ENCODE results near the gene GPR161.
"Not testable (repeated sequence)": the region's sequence is repeated elsewhere in the genome, so short reads cannot be mapped to it uniquely, and the experiment has no call there.

The GPR161 gene

DNA sequence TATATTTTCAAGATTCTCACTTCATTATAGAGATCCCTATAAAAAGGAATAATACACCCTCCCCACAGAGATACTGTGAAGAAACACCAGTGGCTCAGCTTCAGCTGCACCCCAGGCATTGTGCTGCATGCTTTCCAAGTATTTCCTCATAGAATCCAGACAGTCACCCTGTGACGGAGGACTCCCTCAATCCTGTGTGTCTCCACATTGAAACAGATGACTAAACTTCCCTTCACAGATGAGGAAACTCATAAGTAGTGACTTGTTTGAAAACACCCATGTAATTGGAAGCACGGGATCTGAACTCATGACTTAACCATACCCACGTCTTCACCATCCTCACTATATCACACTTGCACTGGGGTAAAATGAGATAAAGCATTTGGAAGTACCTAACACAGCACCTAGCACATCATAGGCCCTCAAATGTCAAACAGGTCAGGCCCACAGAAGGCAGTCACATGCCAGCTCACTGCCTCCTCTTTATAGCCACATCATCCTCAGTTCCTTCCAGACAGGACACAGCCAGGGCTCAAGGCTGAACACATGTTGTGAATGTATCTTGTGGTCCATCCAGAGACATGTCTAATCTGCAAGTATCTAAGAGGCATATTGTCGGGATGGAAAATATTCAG lies 55.2 kb downstream of the GPR161 start:
- Histone ChIP-seq H3K4me1 (ENCODE audit: control insufficient read depth in 2 of 2, insufficient read depth in 2 of 2, low read length in 2 of 2) (peaks cover 5% of the 10 kb centered on the region in 2 donors), H3K36me3 (ENCODE audit: control insufficient read depth in 2 of 2, insufficient read depth in 2 of 2, low read length in 2 of 2) (peaks cover 14 to 16% of the 10 kb centered on the region in 2 donors), H3K9ac (ENCODE audit: low read depth in 1 of 2, low read length in 2 of 2) (no peak overlapping the region), H3K4me3 (ENCODE audit: low read length in 2 of 2) (no peak overlapping the region), H3K9me3 (ENCODE audit: control insufficient read depth in 2 of 2, low read length in 2 of 2) (no peaks in the 10 kb centered on the region), H3K27me3 (ENCODE audit: control insufficient read depth in 2 of 2, insufficient read depth in 2 of 2, low read length in 2 of 2) (no peaks in the 10 kb centered on the region), H3K27ac (ENCODE audit: low read depth in 2 of 2, low read length in 2 of 2) (no peak overlapping the region)

DNA sequence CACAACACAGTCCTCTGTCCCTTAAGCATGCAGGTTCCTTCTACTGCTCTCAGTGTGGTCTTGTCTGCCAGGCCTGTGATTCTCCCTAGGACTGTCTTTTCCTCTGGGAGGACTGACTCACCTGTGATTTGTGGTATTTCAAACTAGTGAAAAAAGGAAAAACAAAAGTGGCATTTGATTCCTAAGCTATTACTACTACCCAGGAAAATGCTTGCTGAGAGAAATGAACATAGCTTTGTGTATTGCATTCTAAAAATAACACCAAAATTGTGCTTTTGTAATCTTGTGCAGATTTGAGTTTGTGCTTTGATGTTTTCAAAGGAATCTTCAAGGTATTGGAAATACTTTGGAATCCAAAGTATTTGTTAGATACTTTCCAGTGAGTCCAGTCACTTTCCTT lies 57.0 kb downstream of the GPR161 start:
- no peak overlapping the region for H3K9ac ChIP-seq (ENCODE audit: low read depth in 1 of 2, low read length in 2 of 2)
- H3K4me3 ChIP-seq (ENCODE audit: low read length in 2 of 2) = no peak overlapping the region
- no peaks in the 10 kb centered on the region for H3K9me3 ChIP-seq (ENCODE audit: control insufficient read depth in 2 of 2, low read length in 2 of 2)
- no peaks in the 10 kb centered on the region for H3K27me3 ChIP-seq (ENCODE audit: control insufficient read depth in 2 of 2, insufficient read depth in 2 of 2, low read length in 2 of 2)
- no peak overlapping the region for H3K27ac ChIP-seq (ENCODE audit: low read depth in 2 of 2, low read length in 2 of 2)
- peaks cover 0 to 3% of the 10 kb centered on the region in 2 donors for H3K4me1 ChIP-seq (ENCODE audit: control insufficient read depth in 2 of 2, insufficient read depth in 2 of 2, low read length in 2 of 2)
- H3K36me3 ChIP-seq (ENCODE audit: control insufficient read depth in 2 of 2, insufficient read depth in 2 of 2, low read length in 2 of 2) = peaks cover 23 to 29% of the 10 kb centered on the region in 2 donors

DNA sequence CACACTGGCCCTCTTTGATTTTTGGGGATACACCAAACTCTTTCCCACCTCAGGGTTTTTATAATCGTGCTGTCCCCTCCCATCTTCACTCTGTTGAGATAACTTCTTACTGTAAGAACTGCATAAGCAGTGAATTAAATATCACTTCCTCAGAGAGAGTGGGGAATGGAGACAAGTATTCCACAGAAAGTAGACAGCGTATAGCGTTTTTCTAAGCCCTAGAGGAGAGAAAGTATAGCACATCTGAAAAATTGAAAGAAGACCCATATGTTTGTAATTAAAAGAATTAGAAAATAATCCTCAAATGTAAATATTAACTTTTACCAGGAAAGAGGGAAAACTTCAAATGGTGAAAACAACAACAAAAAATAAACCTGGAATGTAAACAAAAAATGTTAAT lies 67.3 kb downstream of the GPR161 start:
- no peaks in the 10 kb centered on the region for H3K4me1 ChIP-seq (ENCODE audit: control insufficient read depth in 2 of 2, insufficient read depth in 2 of 2, low read length in 2 of 2)
- no peak overlapping the region for H3K27ac ChIP-seq (ENCODE audit: low read depth in 2 of 2, low read length in 2 of 2)
- H3K4me3 ChIP-seq (ENCODE audit: low read length in 2 of 2) = no peak overlapping the region
- no peak overlapping the region for H3K9ac ChIP-seq (ENCODE audit: low read depth in 1 of 2, low read length in 2 of 2)
- H3K9me3 ChIP-seq (ENCODE audit: control insufficient read depth in 2 of 2, low read length in 2 of 2) = no peaks in the 10 kb centered on the region
- peaks cover 39 to 42% of the 10 kb centered on the region in 2 donors for H3K36me3 ChIP-seq (ENCODE audit: control insufficient read depth in 2 of 2, insufficient read depth in 2 of 2, low read length in 2 of 2)
- no peaks in the 10 kb centered on the region for H3K27me3 ChIP-seq (ENCODE audit: control insufficient read depth in 2 of 2, insufficient read depth in 2 of 2, low read length in 2 of 2)

DNA sequence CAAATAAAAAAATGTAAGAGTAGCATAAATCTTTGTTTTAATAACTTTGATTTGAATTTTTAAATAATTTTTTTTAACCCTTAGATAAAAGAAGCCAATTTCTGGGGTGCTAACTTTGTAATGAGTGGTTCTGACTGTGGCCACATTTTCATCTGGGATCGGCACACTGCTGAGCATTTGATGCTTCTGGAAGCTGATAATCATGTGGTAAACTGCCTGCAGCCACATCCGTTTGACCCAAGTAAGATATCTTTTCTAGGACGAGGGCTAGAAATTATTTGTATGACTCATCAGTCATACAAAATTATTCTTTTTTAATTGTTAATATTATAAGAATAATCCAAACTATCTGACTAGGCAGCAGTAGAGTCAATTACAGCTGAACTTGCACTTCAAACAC lies 71.2 kb downstream of the GPR161 start:
- Histone ChIP-seq H3K36me3 (ENCODE audit: control insufficient read depth in 2 of 2, insufficient read depth in 2 of 2, low read length in 2 of 2) (peaks cover 20 to 33% of the 10 kb centered on the region in 2 donors), H3K9ac (ENCODE audit: low read depth in 1 of 2, low read length in 2 of 2) (no peak overlapping the region), H3K4me3 (ENCODE audit: low read length in 2 of 2) (no peak overlapping the region)

DNA sequence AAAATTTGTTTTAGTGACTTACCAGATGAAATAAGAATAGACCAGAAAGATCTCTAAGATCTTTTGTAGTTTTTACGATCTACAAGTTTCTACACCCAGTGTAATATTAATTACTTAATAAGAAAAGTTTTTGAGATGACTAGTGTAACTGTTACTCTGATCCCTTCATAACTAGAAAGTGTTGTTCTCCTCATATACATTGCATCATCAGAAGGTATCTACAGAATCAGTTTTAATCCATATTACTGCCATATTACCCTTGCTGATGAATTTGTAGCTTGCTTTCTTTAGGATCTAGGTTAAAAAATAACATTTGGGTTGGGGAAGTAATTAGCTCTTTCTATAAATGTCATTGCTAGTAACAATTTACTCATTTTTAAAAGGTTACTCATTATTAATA lies 72.5 kb downstream of the GPR161 start:
- no peak overlapping the region for H3K9ac ChIP-seq (ENCODE audit: low read depth in 1 of 2, low read length in 2 of 2)
- H3K27ac ChIP-seq (ENCODE audit: low read depth in 2 of 2, low read length in 2 of 2) = no peak overlapping the region
- H3K9me3 ChIP-seq (ENCODE audit: control insufficient read depth in 2 of 2, low read length in 2 of 2) = no peaks in the 10 kb centered on the region
- no peaks in the 10 kb centered on the region for H3K27me3 ChIP-seq (ENCODE audit: control insufficient read depth in 2 of 2, insufficient read depth in 2 of 2, low read length in 2 of 2)
- H3K4me1 ChIP-seq (ENCODE audit: control insufficient read depth in 2 of 2, insufficient read depth in 2 of 2, low read length in 2 of 2) = no peaks in the 10 kb centered on the region
- peaks cover 18 to 22% of the 10 kb centered on the region in 2 donors for H3K36me3 ChIP-seq (ENCODE audit: control insufficient read depth in 2 of 2, insufficient read depth in 2 of 2, low read length in 2 of 2)
- no peak overlapping the region for H3K4me3 ChIP-seq (ENCODE audit: low read length in 2 of 2)

More for the DNA sequence above, 71.2 kb downstream of the GPR161 start:
- Histone ChIP-seq H3K4me1 (ENCODE audit: control insufficient read depth in 2 of 2, insufficient read depth in 2 of 2, low read length in 2 of 2) (no peaks in the 10 kb centered on the region), H3K27me3 (ENCODE audit: control insufficient read depth in 2 of 2, insufficient read depth in 2 of 2, low read length in 2 of 2) (no peaks in the 10 kb centered on the region), H3K9me3 (ENCODE audit: control insufficient read depth in 2 of 2, low read length in 2 of 2) (no peaks in the 10 kb centered on the region), H3K27ac (ENCODE audit: low read depth in 2 of 2, low read length in 2 of 2) (no peak overlapping the region)

DNA sequence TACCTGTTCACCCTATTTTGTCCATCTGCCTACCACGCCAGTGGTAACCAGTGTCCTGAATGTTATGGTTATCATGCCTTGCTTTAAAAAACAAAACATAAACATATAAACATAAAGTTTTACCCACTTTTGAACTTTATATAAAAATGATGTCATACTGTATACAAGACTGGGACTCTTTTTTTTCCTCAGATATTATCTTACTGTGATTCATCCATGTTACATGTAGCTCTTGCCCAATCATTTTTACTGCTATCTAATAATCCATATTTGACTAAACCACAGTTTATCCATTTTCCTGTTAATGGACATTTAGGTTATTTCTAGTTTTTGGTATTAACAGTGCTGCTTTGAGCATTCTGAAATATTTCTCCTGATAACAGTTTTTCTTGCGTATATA lies 78.8 kb downstream of the GPR161 start:
- Histone ChIP-seq H3K4me3 (ENCODE audit: low read length in 2 of 2) (no peak overlapping the region), H3K36me3 (ENCODE audit: control insufficient read depth in 2 of 2, insufficient read depth in 2 of 2, low read length in 2 of 2) (peaks cover 0 to 2% of the 10 kb centered on the region in 2 donors), H3K9me3 (ENCODE audit: control insufficient read depth in 2 of 2, low read length in 2 of 2) (no peaks in the 10 kb centered on the region), H3K4me1 (ENCODE audit: control insufficient read depth in 2 of 2, insufficient read depth in 2 of 2, low read length in 2 of 2) (no peaks in the 10 kb centered on the region), H3K9ac (ENCODE audit: low read depth in 1 of 2, low read length in 2 of 2) (no peak overlapping the region), H3K27me3 (ENCODE audit: control insufficient read depth in 2 of 2, insufficient read depth in 2 of 2, low read length in 2 of 2) (no peaks in the 10 kb centered on the region), H3K27ac (ENCODE audit: low read depth in 2 of 2, low read length in 2 of 2) (no peak overlapping the region)

DNA sequence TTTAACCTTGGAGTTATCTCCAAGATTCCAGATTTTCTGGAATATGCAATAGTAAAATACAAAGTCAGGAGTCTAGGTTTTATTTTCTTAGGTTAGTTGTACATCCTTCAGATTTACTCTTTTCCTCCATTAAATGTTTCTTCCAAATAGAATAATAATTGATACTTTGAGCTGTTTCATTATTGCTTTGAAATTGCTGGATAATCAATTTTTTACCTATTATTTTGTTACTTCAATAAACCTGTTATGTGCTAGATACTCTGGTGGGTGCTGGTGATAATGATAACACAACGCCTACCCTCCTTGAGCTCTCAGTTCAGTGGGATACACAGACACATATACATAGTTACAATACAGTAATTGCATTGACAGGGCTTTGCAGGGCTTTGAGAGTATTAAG lies 79.4 kb downstream of the GPR161 start:
- no peak overlapping the region for H3K9ac ChIP-seq (ENCODE audit: low read depth in 1 of 2, low read length in 2 of 2)
- H3K9me3 ChIP-seq (ENCODE audit: control insufficient read depth in 2 of 2, low read length in 2 of 2) = no peaks in the 10 kb centered on the region
- no peak overlapping the region for H3K4me3 ChIP-seq (ENCODE audit: low read length in 2 of 2)
- peaks cover 0 to 5% of the 10 kb centered on the region in 2 donors for H3K36me3 ChIP-seq (ENCODE audit: control insufficient read depth in 2 of 2, insufficient read depth in 2 of 2, low read length in 2 of 2)
- no peak overlapping the region for H3K27ac ChIP-seq (ENCODE audit: low read depth in 2 of 2, low read length in 2 of 2)
- H3K27me3 ChIP-seq (ENCODE audit: control insufficient read depth in 2 of 2, insufficient read depth in 2 of 2, low read length in 2 of 2) = no peaks in the 10 kb centered on the region
- no peaks in the 10 kb centered on the region for H3K4me1 ChIP-seq (ENCODE audit: control insufficient read depth in 2 of 2, insufficient read depth in 2 of 2, low read length in 2 of 2)

DNA sequence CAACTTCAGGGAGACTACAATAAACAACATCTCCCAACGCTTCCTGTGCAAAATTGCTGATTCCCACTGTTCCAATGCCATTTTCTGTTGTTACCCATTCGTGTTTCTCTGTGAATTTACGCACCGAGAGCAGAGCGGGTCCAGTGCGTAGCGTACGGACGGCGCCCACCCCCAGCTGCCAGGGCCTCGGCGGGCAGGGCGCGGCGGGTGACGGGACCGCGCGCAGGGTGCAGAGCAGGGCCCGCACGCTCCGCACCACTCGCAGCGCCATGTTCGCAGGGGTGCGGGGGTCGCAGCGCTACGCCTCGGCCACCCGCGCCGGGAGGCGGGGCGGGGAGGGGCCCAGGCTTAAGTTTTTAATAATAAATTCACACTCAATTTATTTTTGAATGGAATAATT lies 80.6 kb downstream of the GPR161 start:
- not testable (repeated sequence) for H3K4me3 ChIP-seq (ENCODE audit: low read length in 2 of 2); H3K9me3 ChIP-seq (ENCODE audit: control insufficient read depth in 2 of 2, low read length in 2 of 2); H3K27ac ChIP-seq (ENCODE audit: low read depth in 2 of 2, low read length in 2 of 2); H3K9ac ChIP-seq (ENCODE audit: low read depth in 1 of 2, low read length in 2 of 2); H3K36me3 ChIP-seq (ENCODE audit: control insufficient read depth in 2 of 2, insufficient read depth in 2 of 2, low read length in 2 of 2); H3K27me3 ChIP-seq (ENCODE audit: control insufficient read depth in 2 of 2, insufficient read depth in 2 of 2, low read length in 2 of 2); H3K4me1 ChIP-seq (ENCODE audit: control insufficient read depth in 2 of 2, insufficient read depth in 2 of 2, low read length in 2 of 2)

DNA sequence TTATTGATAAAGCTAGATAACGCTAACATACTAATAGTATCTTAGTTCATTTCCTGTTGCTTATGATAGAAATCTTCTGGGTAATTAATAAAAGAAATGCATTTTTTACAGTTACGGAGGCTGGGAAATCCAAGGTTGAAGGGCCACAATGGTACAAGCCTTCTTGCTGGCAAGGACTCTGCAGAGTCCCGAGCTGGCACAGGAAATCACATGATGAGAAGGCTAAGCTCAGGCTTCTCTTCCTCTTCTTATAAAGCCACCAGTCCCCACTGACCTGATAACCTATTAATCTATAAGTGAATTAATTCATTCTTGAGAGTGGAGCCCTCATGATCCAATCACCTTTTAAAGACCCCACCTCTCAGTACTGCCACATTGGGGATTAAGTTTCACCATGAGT lies 82.6 kb downstream of the GPR161 start:
- Histone ChIP-seq H3K27ac (ENCODE audit: low read depth in 2 of 2, low read length in 2 of 2) (no peak overlapping the region), H3K27me3 (ENCODE audit: control insufficient read depth in 2 of 2, insufficient read depth in 2 of 2, low read length in 2 of 2) (no peaks in the 10 kb centered on the region), H3K4me1 (ENCODE audit: control insufficient read depth in 2 of 2, insufficient read depth in 2 of 2, low read length in 2 of 2) (no peaks in the 10 kb centered on the region), H3K36me3 (ENCODE audit: control insufficient read depth in 2 of 2, insufficient read depth in 2 of 2, low read length in 2 of 2) (peaks cover 0 to 8% of the 10 kb centered on the region in 2 donors), H3K4me3 (ENCODE audit: low read length in 2 of 2) (no peak overlapping the region), H3K9ac (ENCODE audit: low read depth in 1 of 2, low read length in 2 of 2) (no peak overlapping the region), H3K9me3 (ENCODE audit: control insufficient read depth in 2 of 2, low read length in 2 of 2) (no peaks in the 10 kb centered on the region)

DNA sequence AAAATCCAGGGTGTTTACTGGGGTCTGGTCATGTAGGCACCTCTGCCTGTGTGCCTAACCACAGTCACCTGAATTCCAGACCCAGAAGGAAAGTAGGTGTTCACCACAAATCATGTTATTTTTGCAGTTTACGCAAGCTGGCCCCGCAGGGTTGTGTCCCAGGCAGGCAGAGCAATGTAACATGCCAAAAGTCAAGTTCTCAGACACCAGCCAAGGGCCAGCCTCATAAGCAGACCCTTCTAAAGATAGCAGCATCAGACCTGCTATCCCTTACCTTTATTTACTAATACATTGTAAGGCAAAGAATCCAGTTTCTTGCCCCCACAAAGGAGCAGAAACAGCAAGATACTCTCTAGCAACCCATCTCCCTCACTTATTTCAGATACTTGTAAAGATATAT lies 83.0 kb downstream of the GPR161 start:
- Histone ChIP-seq H3K4me3 (ENCODE audit: low read length in 2 of 2) (no peak overlapping the region), H3K9ac (ENCODE audit: low read depth in 1 of 2, low read length in 2 of 2) (no peak overlapping the region), H3K27ac (ENCODE audit: low read depth in 2 of 2, low read length in 2 of 2) (no peak overlapping the region), H3K36me3 (ENCODE audit: control insufficient read depth in 2 of 2, insufficient read depth in 2 of 2, low read length in 2 of 2) (peaks cover 0 to 8% of the 10 kb centered on the region in 2 donors), H3K4me1 (ENCODE audit: control insufficient read depth in 2 of 2, insufficient read depth in 2 of 2, low read length in 2 of 2) (no peaks in the 10 kb centered on the region), H3K27me3 (ENCODE audit: control insufficient read depth in 2 of 2, insufficient read depth in 2 of 2, low read length in 2 of 2) (no peaks in the 10 kb centered on the region), H3K9me3 (ENCODE audit: control insufficient read depth in 2 of 2, low read length in 2 of 2) (no peaks in the 10 kb centered on the region)

DNA sequence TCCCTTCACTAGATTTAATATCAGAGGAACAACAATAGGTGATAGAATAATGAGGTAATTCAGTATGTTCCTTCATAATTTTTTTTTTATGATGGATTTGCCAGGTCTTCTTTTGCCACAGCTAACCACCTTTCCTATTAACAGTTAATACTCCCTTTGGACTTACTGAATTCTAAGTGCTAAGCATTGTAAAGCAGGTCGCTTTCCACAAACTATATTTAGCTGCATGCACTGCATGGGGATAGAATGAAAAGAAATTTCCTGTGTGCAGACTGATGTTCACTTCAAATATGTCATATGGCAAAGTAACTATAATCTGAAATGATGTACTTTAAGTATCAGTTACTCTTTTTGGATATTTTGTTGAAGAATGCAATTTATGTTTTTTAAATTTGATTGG lies 85.8 kb downstream of the GPR161 start:
- Histone ChIP-seq H3K27ac (ENCODE audit: low read depth in 2 of 2, low read length in 2 of 2) (no peak overlapping the region), H3K4me3 (ENCODE audit: low read length in 2 of 2) (no peak overlapping the region), H3K9me3 (ENCODE audit: control insufficient read depth in 2 of 2, low read length in 2 of 2) (no peaks in the 10 kb centered on the region), H3K27me3 (ENCODE audit: control insufficient read depth in 2 of 2, insufficient read depth in 2 of 2, low read length in 2 of 2) (no peaks in the 10 kb centered on the region), H3K9ac (ENCODE audit: low read depth in 1 of 2, low read length in 2 of 2) (no peak overlapping the region), H3K36me3 (ENCODE audit: control insufficient read depth in 2 of 2, insufficient read depth in 2 of 2, low read length in 2 of 2) (peaks cover 6 to 8% of the 10 kb centered on the region in 2 donors), H3K4me1 (ENCODE audit: control insufficient read depth in 2 of 2, insufficient read depth in 2 of 2, low read length in 2 of 2) (no peaks in the 10 kb centered on the region)

Data from mucosa of rectum (tissue), 2 donors.